Mucosa of descending colon (tissue), 3 donors: ENCODE data around the gene ZNRD2. TPM values are rescaled to one million over a fixed set of nuclear protein-coding genes. Genes with fewer than 3 reads are reported as not detected.
"Not testable (repeated sequence)": the region's sequence is repeated elsewhere in the genome, so short reads cannot be mapped to it uniquely, and the experiment has no call there.

Experiments
- ATAC-seq: fragments of 200-7000 bp; cut with Tn5 transposase; one replicate; pipeline ENCODE4 v1.9.1; 2020; ENCODE audit warnings: mild to moderate bottlenecking, moderate library complexity
- DNase-seq, 3 donors: peaks; one replicate each; pipeline ENCODE4 v3.0.0-alpha.2; 2020
- H3K36me3 ChIP-seq: fragments of 200-600 bp; one replicate; pipeline ENCODE4 v1.8.0; 2021; ENCODE audit warnings: low read depth, mild to moderate bottlenecking
- H3K4me1 ChIP-seq: fragments of 200-600 bp; one replicate; pipeline ENCODE4 v1.8.0; 2021; ENCODE audit warnings: low read depth, mild to moderate bottlenecking
- H3K4me3 ChIP-seq: fragments of 200-600 bp; one replicate; pipeline ENCODE4 v1.8.0; 2021; ENCODE audit warnings: mild to moderate bottlenecking
- H3K9me3 ChIP-seq: fragments of 200-600 bp; one replicate; pipeline ENCODE4 v1.8.0; 2021; ENCODE audit warnings: mild to moderate bottlenecking
- intact Hi-C, 2 donors: fragments of 100-400 bp; cut with DNase I in 1 of 2; cut with micrococcal nuclease in 1 of 2; formaldehyde crosslinking; loops; one replicate each; pipeline versions ENCODE4 v1.11.0 to v1.11.1; 2022; cut with DNase I, micrococcal nuclease
- long read RNA-seq, 2 donors: library from polyadenylated mRNA; unstranded; transcript quantifications; one replicate each; pipeline ENCODE4 v2.0.0, GENCODE V29; 2019 to 2021
- total RNA-seq, 3 donors: library from RNA; stranded (reverse); fragmentation: NEBNext Ultra II Directional in 2 of 3; extraction: Animal tissue kit (Norgen Biotek cat#: 25700) in 2 of 3; gene quantifications; one replicate each; pipeline versions ENCODE4 v1.2.1 to v1.2.4, GENCODE V29; 2021 to 2023
- TF ChIP-seq, protein P1 (sequence below): fragments of 200-600 bp; IDR thresholded peaks from one replicate; pipeline ENCODE4 v1.8.0; 2022; ENCODE audit warnings: antibody characterized with exemption, mild to moderate bottlenecking
- donor health status: DM: no; HTN: no; CAD: no; lungs with moderate emphysema.
- donor health status: DM: no; HTN: no; CAD: no.
- donor health status: DM: no; HTN: yes; CAD: no.

The ZNRD2 gene, protein sequence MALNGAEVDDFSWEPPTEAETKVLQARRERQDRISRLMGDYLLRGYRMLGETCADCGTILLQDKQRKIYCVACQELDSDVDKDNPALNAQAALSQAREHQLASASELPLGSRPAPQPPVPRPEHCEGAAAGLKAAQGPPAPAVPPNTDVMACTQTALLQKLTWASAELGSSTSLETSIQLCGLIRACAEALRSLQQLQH
- total RNA-seq = 10 to 100 TPM; 20.9 to 24.6 (median 21.0) TPM
- long read RNA-seq, donor 1, transcript SSSCA1-201 (4 exons, 698 nt) = major isoform, 15 of 43 reads
- long read RNA-seq, donor 1, partial matches to known transcripts = 14 of 43 reads
- long read RNA-seq, donor 1, other reads (novel, unspliced or antisense) = 13 of 43 reads
- long read RNA-seq, donor 2, transcript SSSCA1-201 (4 exons, 698 nt) = major isoform, 13 of 17 reads
- long read RNA-seq, donor 2, partial matches to known transcripts = 0 of 17 reads
- long read RNA-seq, donor 2, other reads (novel, unspliced or antisense) = 0 of 17 reads

DNA sequence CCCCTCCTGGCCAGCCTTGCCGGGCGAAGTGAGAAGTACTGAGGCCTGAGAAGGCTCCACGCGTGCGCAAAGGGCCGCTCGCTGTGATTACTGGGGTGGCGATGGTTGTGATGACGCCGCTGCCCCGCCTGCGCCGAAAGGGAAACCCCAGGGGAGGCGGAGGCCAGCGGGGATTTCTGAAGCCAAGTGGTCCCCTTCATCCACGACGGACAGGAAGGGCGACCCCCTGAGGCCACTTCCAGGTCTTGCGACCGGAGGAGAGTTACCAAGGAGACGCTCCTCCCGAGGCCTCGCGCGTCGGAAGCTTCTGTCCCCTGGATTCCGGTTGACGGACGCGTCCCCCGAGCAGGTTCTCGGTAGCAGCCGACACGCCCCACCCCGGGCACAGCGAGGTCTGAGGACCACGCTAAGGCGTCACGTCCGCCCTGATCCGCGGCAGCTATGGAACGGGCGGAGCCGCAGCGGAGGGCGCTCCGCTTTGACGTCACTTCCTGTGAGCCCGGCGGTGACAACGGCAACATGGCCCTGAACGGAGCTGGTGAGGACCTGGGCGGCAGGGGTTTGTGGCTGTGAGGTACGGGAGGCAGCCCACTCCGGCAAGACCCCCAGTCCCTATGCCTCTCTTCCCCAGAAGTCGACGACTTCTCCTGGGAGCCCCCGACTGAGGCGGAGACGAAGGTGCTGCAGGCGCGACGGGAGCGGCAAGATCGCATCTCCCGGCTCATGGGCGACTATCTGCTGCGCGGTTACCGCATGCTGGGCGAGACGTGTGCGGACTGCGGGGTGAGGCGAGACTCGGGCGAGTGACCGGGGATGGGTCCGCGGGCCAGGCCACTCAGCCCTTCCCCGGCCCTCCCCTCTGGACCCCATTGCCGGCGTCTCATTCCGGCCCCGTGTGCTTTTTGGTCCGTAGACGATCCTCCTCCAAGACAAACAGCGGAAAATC, at the start of gene ZNRD2:
ZNRD2 (plus strand) TSS at position 505 of the 946 bp plus-strand sequence; CDS start at position 520, 15 bp downstream.
- Histone ChIP-seq H3K4me3 (peak within 1 kb of the TSS; percentile 54), H3K9me3 (no peaks in the 10 kb centered on the region), H3K4me1 (peaks cover 53% of the 10 kb centered on the region), H3K36me3 (no peaks in the 10 kb centered on the region)
- intact Hi-C loops = no loop called here
- ATAC-seq (peak; percentile 79), DNase-seq (peak; percentile 97 to 100 (median 97))
- TF ChIP-seq, protein P1, sequence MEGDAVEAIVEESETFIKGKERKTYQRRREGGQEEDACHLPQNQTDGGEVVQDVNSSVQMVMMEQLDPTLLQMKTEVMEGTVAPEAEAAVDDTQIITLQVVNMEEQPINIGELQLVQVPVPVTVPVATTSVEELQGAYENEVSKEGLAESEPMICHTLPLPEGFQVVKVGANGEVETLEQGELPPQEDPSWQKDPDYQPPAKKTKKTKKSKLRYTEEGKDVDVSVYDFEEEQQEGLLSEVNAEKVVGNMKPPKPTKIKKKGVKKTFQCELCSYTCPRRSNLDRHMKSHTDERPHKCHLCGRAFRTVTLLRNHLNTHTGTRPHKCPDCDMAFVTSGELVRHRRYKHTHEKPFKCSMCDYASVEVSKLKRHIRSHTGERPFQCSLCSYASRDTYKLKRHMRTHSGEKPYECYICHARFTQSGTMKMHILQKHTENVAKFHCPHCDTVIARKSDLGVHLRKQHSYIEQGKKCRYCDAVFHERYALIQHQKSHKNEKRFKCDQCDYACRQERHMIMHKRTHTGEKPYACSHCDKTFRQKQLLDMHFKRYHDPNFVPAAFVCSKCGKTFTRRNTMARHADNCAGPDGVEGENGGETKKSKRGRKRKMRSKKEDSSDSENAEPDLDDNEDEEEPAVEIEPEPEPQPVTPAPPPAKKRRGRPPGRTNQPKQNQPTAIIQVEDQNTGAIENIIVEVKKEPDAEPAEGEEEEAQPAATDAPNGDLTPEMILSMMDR = peak; percentile 32

- intact Hi-C loops, H3K9me3 ChIP-seq, H3K4me3 ChIP-seq, H3K36me3 ChIP-seq, ATAC-seq: not testable (repeated sequence)
- DNase-seq = peak in 2 of 3 donors; percentile 16 to 17
- peaks cover 20% of the 10 kb centered on the region for H3K4me1 ChIP-seq
Measured at GRCh38 chr11:65521777-65522521, 48.3 kb upstream of the ZNRD2 start.

GRCh38 chr11:65522718-65523630, 47.3 kb upstream of the ZNRD2 start:
- H3K9me3 ChIP-seq, H3K36me3 ChIP-seq, H3K4me3 ChIP-seq, ATAC-seq, intact Hi-C loops: not testable (repeated sequence)
- DNase-seq = peak in 2 of 3 donors; percentile 17 to 29
- peaks cover 20% of the 10 kb centered on the region for H3K4me1 ChIP-seq

- H3K36me3 ChIP-seq, H3K9me3 ChIP-seq, H3K4me3 ChIP-seq, intact Hi-C loops, ATAC-seq: not testable (repeated sequence)
- DNase-seq = peak in 2 of 3 donors; percentile 32 to 51
- peaks cover 20% of the 10 kb centered on the region for H3K4me1 ChIP-seq
Measured at GRCh38 chr11:65523631-65523968, 46.7 kb upstream of the ZNRD2 start.

- H3K4me1 ChIP-seq = peaks cover 20% of the 10 kb centered on the region
- H3K36me3 ChIP-seq = no peaks in the 10 kb centered on the region
- TF ChIP-seq, protein P1 = no peak
- intact Hi-C loops = no loop called here
- H3K9me3 ChIP-seq = no peaks in the 10 kb centered on the region
- peak; percentile 12 for ATAC-seq
- no peak overlapping the region for H3K4me3 ChIP-seq
- peak; percentile 61 to 78 (median 70) for DNase-seq
Measured at GRCh38 chr11:65524014-65524740, 46.1 kb upstream of the ZNRD2 start.
